Kidney (tissue), 14 donors: ENCODE data around the gene PHAF1. TPM values are rescaled to one million over a fixed set of nuclear protein-coding genes. Genes with fewer than 3 reads are reported as not detected.

Source experiments
- DNase-seq, 5 donors: peaks; one replicate each; pipeline ENCODE4 v3.0.0-alpha.2; 2013 to 2020
- FAIRE-seq: peaks from 2 replicates; lab custom pipeline; 2012; peaks lifted over from hg19 to GRCh38; lab: Jason Lieb, UNC
- H3K27ac ChIP-seq, 2 donors: one replicate each; pipeline ENCODE4 v1.7.0; 2013; ENCODE audit warnings: low read depth in 2 of 2, low read length in 2 of 2, inconsistent platforms in 1 of 2
- H3K27me3 ChIP-seq: one replicate; pipeline ENCODE4 v1.7.1; 2013; ENCODE audit warnings: low read length, inconsistent platforms; ENCODE audit not compliant: control insufficient read depth, insufficient read depth
- H3K36me3 ChIP-seq, 3 donors: one replicate each; pipeline versions ENCODE4 v1.7.0 to v1.7.1; 2013; ENCODE audit warnings: low read length in 3 of 3, control low read depth in 1 of 3, inconsistent platforms in 1 of 3; ENCODE audit not compliant: insufficient read depth in 3 of 3, control insufficient read depth in 2 of 3
- H3K4me1 ChIP-seq, 3 donors: one replicate each; pipeline versions ENCODE4 v1.7.0 to v1.7.1; 2013; ENCODE audit warnings: low read length in 3 of 3, inconsistent platforms in 1 of 3, low read depth in 1 of 3; ENCODE audit not compliant: control insufficient read depth in 2 of 3, insufficient read depth in 2 of 3
- H3K4me3 ChIP-seq, 3 donors: one replicate each; pipeline versions ENCODE4 v1.7.0 to v1.8.1; 2013; ENCODE audit warnings: low read length in 3 of 3, control low read depth in 1 of 3, inconsistent platforms in 1 of 3
- H3K9ac ChIP-seq, 3 donors: one replicate each; pipeline versions ENCODE4 v1.7.0 to v1.7.1; 2013; ENCODE audit warnings: low read length in 3 of 3, control low read depth in 1 of 3, inconsistent platforms in 1 of 3
- H3K9me3 ChIP-seq, 3 donors: one replicate each; pipeline versions ENCODE4 v1.7.0 to v1.7.1; 2013; ENCODE audit warnings: low read length in 3 of 3, control low read depth in 1 of 3, inconsistent platforms in 1 of 3; ENCODE audit not compliant: control insufficient read depth in 2 of 3, insufficient read depth in 1 of 3
- CTCF ChIP-seq: IDR thresholded peaks from 3 replicates; pipeline ENCODE4 v1.5.1; 2012; ENCODE audit warnings: mild to moderate bottlenecking, moderate library complexity, borderline replicate concordance; ENCODE audit not compliant: insufficient read depth; ENCODE audit errors: extremely low read depth
- intact Hi-C: fragments of 100-400 bp; cut with DNase I; formaldehyde crosslinking; loops from one replicate; pipeline ENCODE4 v1.11.1; 2022
- polyA plus RNA-seq: library from polyadenylated mRNA; stranded (reverse); fragments of 350-450 nt; fragmentation: Illumina TruSeq; extraction: RNeasy Lipid Tissue Mini Kit (QIAGEN cat#74804); gene quantifications from one replicate; pipeline ENCODE4 v1.2.3, GENCODE V29; 2014; ENCODE audit warnings: low read depth, low replicate concordance; ENCODE audit not compliant: insufficient read depth
- total RNA-seq: library from RNA; stranded (reverse); fragmentation: NEBNext Ultra II Directional; extraction: Animal tissue kit (Norgen Biotek cat#: 25700); gene quantifications from one replicate; pipeline ENCODE4 v1.2.1, GENCODE V29; 2021
- donor health status: control.
- donor health status: control.
- donor health status: control.
- donor health status: control.
- donor health status: control.
- donor health status: DM: yes; HTN: yes; CAD: no.
- donor health status: Normal renal cell carcinoma (clear cell type).

PHAF1 gene
- total and polyA plus RNA-seq, 2 donors from 2014 or later, result 14.3 to 16.9 TPM

GRCh38 chr16:67091906-67092566, 17.7 kb upstream of the PHAF1 start:
- no peak overlapping the region for H3K4me3 ChIP-seq
- no peak for TF ChIP-seq CTCF
- intact Hi-C loops, result no loop called here
- no peak overlapping the region for H3K9ac ChIP-seq
- H3K9me3 ChIP-seq, result no peaks in the 10 kb centered on the region
- no peaks in the 10 kb centered on the region for H3K27me3 ChIP-seq
- H3K4me1 ChIP-seq, result no peaks in the 10 kb centered on the region
- FAIRE-seq (no peak), DNase-seq (peak in 3 of 5 donors; percentile 18 to 87 (median 75))
- H3K27ac ChIP-seq, result no peak overlapping the region
- peaks cover 0 to 5% (median 0%) of the 10 kb centered on the region in 3 donors for H3K36me3 ChIP-seq

- Histone ChIP-seq H3K4me3 (no peak overlapping the region), H3K4me1 (no peaks in the 10 kb centered on the region), H3K9ac (no peak overlapping the region), H3K27me3 (no peaks in the 10 kb centered on the region), H3K27ac (no peak overlapping the region), H3K9me3 (no peaks in the 10 kb centered on the region), H3K36me3 (peaks cover 0 to 5% (median 0%) of the 10 kb centered on the region in 3 donors)
- intact Hi-C loops, result no loop called here
- no peak for TF ChIP-seq CTCF
- DNase-seq (no peak), FAIRE-seq (no peak)
Observed at GRCh38 chr16:67093098-67093726, 16.5 kb upstream of the PHAF1 start.

GRCh38 chr16:67098599-67098998, 11.1 kb upstream of the PHAF1 start:
- H3K4me1 ChIP-seq, result no peaks in the 10 kb centered on the region
- H3K9me3 ChIP-seq, result no peaks in the 10 kb centered on the region
- H3K27me3 ChIP-seq, result no peaks in the 10 kb centered on the region
- H3K4me3 ChIP-seq, result no peak overlapping the region
- no peak for TF ChIP-seq CTCF
- H3K36me3 ChIP-seq, result peaks cover 2 to 6% (median 3%) of the 10 kb centered on the region in 3 donors
- H3K27ac ChIP-seq, result no peak overlapping the region
- no peak overlapping the region for H3K9ac ChIP-seq
- FAIRE-seq (no peak), DNase-seq (no peak)
- intact Hi-C loops, result no loop called here
